Fibroblast of skin of back (primary cell): Measurements from ENCODE around the gene HOXB4.

Source experiments
- DNase-seq: peaks from one replicate; pipeline ENCODE4 v3.0.0-alpha.2; 2013

Gene HOXB4

GRCh38 chr17:48589060-48589830, 11.1 kb upstream of the HOXB4 start:
- DNase-seq = no peak

GRCh38 chr17:48588528-48588927, 10.4 kb upstream of the HOXB4 start:
- no peak for DNase-seq

- DNase-seq = no peak
Observed at GRCh38 chr17:48588074-48588415, 9.9 kb upstream of the HOXB4 start.

- no peak for DNase-seq
Observed at GRCh38 chr17:48587276-48588073, 9.3 kb upstream of the HOXB4 start.

GRCh38 chr17:48586355-48587258, 8.5 kb upstream of the HOXB4 start:
- no peak for DNase-seq

GRCh38 chr17:48584223-48584741, 6.1 kb upstream of the HOXB4 start:
- DNase-seq = no peak

GRCh38 chr17:48583708-48584222, 5.6 kb upstream of the HOXB4 start:
- DNase-seq = no peak

GRCh38 chr17:48582750-48583069, 4.6 kb upstream of the HOXB4 start:
- DNase-seq = no peak

- no peak for DNase-seq
Observed at GRCh38 chr17:48579760-48580554, 1.8 kb upstream of the HOXB4 start.

GRCh38 chr17:48579471-48579759, 1.3 kb upstream of the HOXB4 start:
- DNase-seq = no peak

GRCh38 chr17:48578616-48579470, 693 bp upstream of the HOXB4 start:
- DNase-seq = no peak

- no peak for DNase-seq
Observed at GRCh38 chr17:48577330-48577945, 712 bp downstream of the HOXB4 start.

GRCh38 chr17:48576479-48577309, 1.5 kb downstream of the HOXB4 start:
- no peak for DNase-seq

- DNase-seq = no peak
Observed at GRCh38 chr17:48575673-48576478, 2.3 kb downstream of the HOXB4 start.

- DNase-seq = no peak
Observed at GRCh38 chr17:48575066-48575582, 3.0 kb downstream of the HOXB4 start.

GRCh38 chr17:48574505-48575065, 3.6 kb downstream of the HOXB4 start:
- DNase-seq = no peak

GRCh38 chr17:48571826-48572417, 6.2 kb downstream of the HOXB4 start:
- DNase-seq = no peak
